Measurements from ENCODE around the gene MOCS3. TPM values are rescaled to one million over a fixed set of nuclear protein-coding genes. Genes with fewer than 3 reads are reported as not detected.

MOCS3 gene
- total RNA-seq, 1 donor from 2014 or later, result 3.4 TPM

- H3K27ac ChIP-seq, result no peak overlapping the region
- no peaks in the 10 kb centered on the region for H3K9me3 ChIP-seq
- DNase-seq, result no peak
- TF ChIP-seq CTCF (IDR thresholded peaks at IDR 0.05), result no peak
- no peaks in the 10 kb centered on the region for H3K4me1 ChIP-seq
- peaks cover 11% of the 10 kb centered on the region for H3K27me3 ChIP-seq
- H3K36me3 ChIP-seq, result no peaks in the 10 kb centered on the region
- no peak for ATAC-seq
- intact Hi-C loops (cut with DNase I), result no loop called here
- no peak overlapping the region for H3K4me3 ChIP-seq
Measured at GRCh38 chr20:50991076-50991475, 32.5 kb downstream of the MOCS3 start.

GRCh38 chr20:50992336-50992732 lies 33.7 kb downstream of the MOCS3 start:
- intact Hi-C loops (cut with DNase I), result no loop called here

GRCh38 chr20:50992733-50993457 lies 34.3 kb downstream of the MOCS3 start:
- Histone ChIP-seq H3K9me3 (no peaks in the 10 kb centered on the region), H3K27ac (no peak overlapping the region), H3K27me3 (no peaks in the 10 kb centered on the region), H3K4me3 (no peak overlapping the region), H3K36me3 (no peaks in the 10 kb centered on the region), H3K4me1 (no peaks in the 10 kb centered on the region)
- TF ChIP-seq CTCF (IDR thresholded peaks at IDR 0.05), result peak; percentile 39
- intact Hi-C loops (cut with DNase I), result no loop called here
- ATAC-seq (peak; percentile 74), DNase-seq (no peak)

More at GRCh38 chr20:50992336-50992732, 33.7 kb downstream of the MOCS3 start:
- no peaks in the 10 kb centered on the region for H3K27me3 ChIP-seq
- no peak for TF ChIP-seq CTCF (IDR thresholded peaks at IDR 0.05)
- H3K36me3 ChIP-seq, result no peaks in the 10 kb centered on the region
- DNase-seq (no peak), ATAC-seq (no peak)
- H3K4me1 ChIP-seq, result no peaks in the 10 kb centered on the region
- H3K9me3 ChIP-seq, result no peaks in the 10 kb centered on the region
- no peak overlapping the region for H3K27ac ChIP-seq
- no peak overlapping the region for H3K4me3 ChIP-seq

GRCh38 chr20:50993876-50994275 lies 35.3 kb downstream of the MOCS3 start:
- Histone ChIP-seq H3K4me3 (no peak overlapping the region), H3K4me1 (no peaks in the 10 kb centered on the region), H3K9me3 (no peaks in the 10 kb centered on the region), H3K27ac (no peak overlapping the region), H3K27me3 (peaks cover 6% of the 10 kb centered on the region), H3K36me3 (no peaks in the 10 kb centered on the region)
- DNase-seq (no peak), ATAC-seq (no peak)
- intact Hi-C loops (cut with DNase I), result no loop called here
- TF ChIP-seq CTCF (IDR thresholded peaks at IDR 0.05), result no peak

- ATAC-seq (no peak), DNase-seq (no peak)
- H3K4me3 ChIP-seq, result no peak overlapping the region
- no peaks in the 10 kb centered on the region for H3K4me1 ChIP-seq
- H3K27me3 ChIP-seq, result peaks cover 6% of the 10 kb centered on the region
- intact Hi-C loops (cut with DNase I), result no loop called here
- TF ChIP-seq CTCF (IDR thresholded peaks at IDR 0.05), result no peak
- no peaks in the 10 kb centered on the region for H3K9me3 ChIP-seq
- H3K36me3 ChIP-seq, result no peaks in the 10 kb centered on the region
- H3K27ac ChIP-seq, result no peak overlapping the region
Measured at GRCh38 chr20:50995506-50995905, 36.9 kb downstream of the MOCS3 start.
